Muscle layer of duodenum (tissue), 2 donors: Measurements from ENCODE around the gene LYZL6.
A peak's percentile ranks its signal among the peaks of the same experiment; 100 is the strongest.

Source experiments
- H3K27ac ChIP-seq: one replicate; pipeline ENCODE4 v1.7.0; 2013; ENCODE audit warnings: mild to moderate bottlenecking, low read length
- H3K27me3 ChIP-seq: one replicate; pipeline ENCODE4 v1.7.0; 2013; ENCODE audit warnings: low read depth, mild to moderate bottlenecking, control low read depth, low read length
- H3K36me3 ChIP-seq, 2 donors: one replicate each; pipeline ENCODE4 v1.7.0; 2013; ENCODE audit warnings: low read length in 2 of 2, control low read depth in 1 of 2, mild to moderate bottlenecking in 1 of 2; ENCODE audit not compliant: insufficient read depth in 2 of 2, control insufficient read depth in 1 of 2
- H3K4me1 ChIP-seq, 2 donors: one replicate each; pipeline ENCODE4 v1.7.0; 2013; ENCODE audit warnings: low read length in 2 of 2, mild to moderate bottlenecking in 2 of 2, control low read depth in 1 of 2, moderate library complexity in 1 of 2; ENCODE audit not compliant: insufficient read depth in 2 of 2, control insufficient read depth in 1 of 2
- H3K4me3 ChIP-seq, 2 donors: one replicate each; pipeline ENCODE4 v1.7.0; 2013; ENCODE audit warnings: low read length in 2 of 2, low read depth in 1 of 2, mild to moderate bottlenecking in 1 of 2
- H3K9me3 ChIP-seq, 2 donors: one replicate each; pipeline ENCODE4 v1.7.0; 2013; ENCODE audit warnings: low read length in 2 of 2, control low read depth in 1 of 2, mild to moderate bottlenecking in 1 of 2; ENCODE audit not compliant: control insufficient read depth in 1 of 2
- donor health status: healthy.

The LYZL6 gene

DNA sequence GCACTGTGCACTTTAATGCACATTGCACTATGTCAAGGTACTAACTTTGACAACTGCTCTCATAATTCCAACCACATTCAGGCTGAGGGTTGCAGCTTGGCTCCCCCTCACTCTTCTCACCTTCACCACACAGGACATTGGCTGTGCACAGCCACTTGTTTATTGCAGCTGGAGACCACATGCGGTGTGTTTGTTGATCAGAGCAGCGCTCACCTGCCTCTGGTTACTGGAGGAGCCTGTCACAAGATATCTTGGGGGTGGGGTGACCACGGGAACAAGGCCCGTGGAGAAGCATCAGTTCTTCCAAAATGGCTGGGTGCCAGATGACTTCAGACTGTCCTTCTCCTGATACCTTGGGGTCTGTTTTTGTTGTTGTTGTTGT, 52.7 kb downstream of the LYZL6 start:
- H3K4me1 ChIP-seq: no peaks in the 10 kb centered on the region
- no peaks in the 10 kb centered on the region for H3K9me3 ChIP-seq
- no peak overlapping the region for H3K4me3 ChIP-seq
- H3K36me3 ChIP-seq: no peaks in the 10 kb centered on the region
- H3K27me3 ChIP-seq: no peaks in the 10 kb centered on the region
- no peak overlapping the region for H3K27ac ChIP-seq

DNA sequence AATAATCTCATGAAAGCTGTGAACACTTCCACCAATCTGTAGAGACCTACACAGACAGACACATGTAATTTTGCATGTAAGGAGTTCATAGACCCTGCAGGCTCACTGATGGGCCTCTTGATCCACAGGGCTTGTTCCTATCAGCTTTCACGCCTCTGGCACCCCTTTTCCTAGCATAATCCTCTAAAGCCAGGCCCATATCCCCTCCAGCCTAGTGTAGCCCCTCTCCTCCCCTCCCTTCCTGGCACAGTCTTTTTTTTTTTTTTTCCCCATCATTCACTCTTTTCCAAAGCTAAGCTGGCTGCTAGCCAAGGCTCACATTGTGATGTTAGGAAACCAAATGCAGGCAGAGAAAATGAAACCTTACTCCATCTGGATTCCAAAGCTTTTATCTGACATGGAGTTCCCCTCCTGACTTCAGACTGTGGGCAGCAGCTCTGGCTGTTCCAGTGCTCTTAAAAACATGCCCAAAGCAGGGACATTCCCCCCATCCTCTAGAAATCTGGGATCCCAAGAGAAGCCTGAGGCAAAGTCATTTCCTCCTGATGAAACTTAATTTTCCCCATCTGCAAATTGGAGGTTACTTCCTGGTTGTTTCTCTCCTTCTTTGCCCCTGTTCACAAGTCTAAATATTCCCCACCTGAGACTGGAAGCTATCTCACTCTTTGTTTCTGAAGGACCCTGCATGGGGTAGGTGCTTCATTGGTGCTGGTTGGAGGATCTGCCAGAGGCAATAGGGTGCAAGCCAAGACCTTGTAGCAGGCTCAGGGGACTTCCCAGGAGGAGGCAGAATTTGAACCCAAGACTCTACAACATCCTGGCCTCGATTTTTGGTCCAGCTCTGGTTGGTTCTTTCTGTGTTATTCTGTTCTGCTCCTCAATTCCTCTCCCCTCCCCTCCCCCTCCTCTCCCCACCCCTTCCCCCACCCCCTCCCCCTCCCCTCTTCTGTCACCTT, 53.4 kb downstream of the LYZL6 start:
- Histone ChIP-seq H3K27ac (peak overlapping the region; percentile 54), H3K36me3 (no peaks in the 10 kb centered on the region), H3K9me3 (no peaks in the 10 kb centered on the region), H3K4me1 (no peaks in the 10 kb centered on the region), H3K27me3 (no peaks in the 10 kb centered on the region), H3K4me3 (no peak overlapping the region)

DNA sequence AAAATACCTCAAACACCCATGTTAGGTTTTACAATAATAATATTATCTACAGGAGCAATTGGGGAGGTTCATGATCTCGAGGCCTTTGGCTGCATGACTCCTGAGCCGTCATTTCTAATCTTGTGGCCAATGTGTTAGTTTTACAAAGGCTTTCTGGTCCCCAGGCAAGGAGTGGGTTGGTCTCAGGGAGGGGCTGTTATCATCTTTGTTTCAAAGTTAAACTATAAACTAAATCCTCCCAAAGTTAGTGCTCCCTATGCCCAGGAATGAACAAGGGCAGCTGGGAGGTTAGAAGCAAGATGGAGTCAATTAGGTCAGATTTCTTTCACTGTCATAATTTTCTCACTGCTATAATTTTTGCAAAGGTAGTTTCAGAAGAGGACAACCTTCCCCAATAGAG, 54.3 kb downstream of the LYZL6 start:
- Histone ChIP-seq H3K27me3 (no peaks in the 10 kb centered on the region), H3K4me3 (no peak overlapping the region), H3K4me1 (no peaks in the 10 kb centered on the region), H3K9me3 (no peaks in the 10 kb centered on the region), H3K36me3 (no peaks in the 10 kb centered on the region), H3K27ac (no peak overlapping the region)
